GM18951 (cell line): ENCODE data around the gene TRPV4.

Experiments used
- POLR2A ChIP-seq: IDR thresholded peaks from 4 replicates; pipeline ENCODE4 v1.6.1; 2011; ENCODE audit warnings: mild to moderate bottlenecking; ENCODE audit not compliant: insufficient read length, insufficient read depth; ENCODE audit errors: extremely low read depth
- in situ Hi-C: fragments of 300-500 bp; cut with MboI; formaldehyde crosslinking; loops from one replicate; pipeline ENCODE4 v1.12.0; 2022; ENCODE audit warnings: low sequenced_read_pairs, mixed read lengths, inconsistent platforms; ENCODE audit not compliant: unreplicated experiment

TRPV4 gene

GRCh38 chr12:109800536-109800935 lies 32.7 kb downstream of the TRPV4 start:
- in situ Hi-C loops, result no loop called here
- TF ChIP-seq POLR2A, result no peak

GRCh38 chr12:109798691-109799090 lies 34.5 kb downstream of the TRPV4 start:
- in situ Hi-C loops, result no loop called here

GRCh38 chr12:109797905-109798669 lies 35.1 kb downstream of the TRPV4 start:
- in situ Hi-C loops, result no loop called here
- TF ChIP-seq POLR2A, result no peak

More at GRCh38 chr12:109798691-109799090, 34.5 kb downstream of the TRPV4 start:
- no peak for TF ChIP-seq POLR2A

- in situ Hi-C loops, result no loop called here
- no peak for TF ChIP-seq POLR2A
These were observed 37.1 kb downstream of the TRPV4 start for GRCh38 chr12:109796057-109796456.

GRCh38 chr12:109795023-109795422 lies 38.2 kb downstream of the TRPV4 start:
- no peak for TF ChIP-seq POLR2A
- in situ Hi-C loops, result no loop called here

- in situ Hi-C loops, result no loop called here
- no peak for TF ChIP-seq POLR2A
These were observed 39.2 kb downstream of the TRPV4 start for GRCh38 chr12:109793826-109794501.

GRCh38 chr12:109793411-109793810 lies 39.8 kb downstream of the TRPV4 start:
- in situ Hi-C loops, result no loop called here
- TF ChIP-seq POLR2A, result no peak

GRCh38 chr12:109792992-109793391 lies 40.2 kb downstream of the TRPV4 start:
- in situ Hi-C loops, result no loop called here

GRCh38 chr12:109789526-109790048 lies 43.6 kb downstream of the TRPV4 start:
- in situ Hi-C loops, result no loop called here
- TF ChIP-seq POLR2A, result no peak

More at GRCh38 chr12:109792992-109793391, 40.2 kb downstream of the TRPV4 start:
- no peak for TF ChIP-seq POLR2A

- in situ Hi-C loops, result no loop called here
- TF ChIP-seq POLR2A, result no peak
These were observed 46.4 kb downstream of the TRPV4 start for GRCh38 chr12:109786799-109787198.

- in situ Hi-C loops, result no loop called here
- no peak for TF ChIP-seq POLR2A
These were observed 47.3 kb downstream of the TRPV4 start for GRCh38 chr12:109785854-109786253.

GRCh38 chr12:109783965-109784244 lies 49.3 kb downstream of the TRPV4 start:
- TF ChIP-seq POLR2A, result no peak
- in situ Hi-C loops, result no loop called here

GRCh38 chr12:109783135-109783964 lies 49.8 kb downstream of the TRPV4 start:
- TF ChIP-seq POLR2A, result no peak
- in situ Hi-C loops, result no loop called here
